Heart left ventricle (tissue), 13 donors: ENCODE results near the gene ADAMTS4.
A peak's percentile ranks its signal among the peaks of the same experiment; 100 is the strongest.

ENCODE experiments used
- CTCF ChIP-seq, 12 donors: fragments of 200-600 bp; sonication (generic) in 4 of 12; IDR thresholded peaks; one replicate each; pipeline versions ENCODE4 v1.5.0 to v1.8.0; 2018 to 2022; ENCODE audit warnings: antibody characterized with exemption in 12 of 12, mild to moderate bottlenecking in 5 of 12
- POLR2A ChIP-seq, 2 donors: fragments of 450-650 bp; IDR thresholded peaks; one replicate each; pipeline ENCODE4 v1.6.1; 2017; ENCODE audit warnings: antibody characterized with exemption in 2 of 2, mild to moderate bottlenecking in 2 of 2, moderate library complexity in 2 of 2
- donor health status: ischemic (EF 13 %, LVEDD 7.1; RV severe dilation, severe dysfunction).
- donor health status: DM: no; HTN: yes; CAD: no.
- donor health status: DM: no; HTN: no; CAD: no.
- donor health status: ischemic (EF 25% LVEDD 6.9; RV normal size, moderate dysfunction).
- donor health status: ischemic (EF 25% LVEDD 5.7; RV mildly dilated, moderate dysfunction).
- donor health status: ischemic (EF 35%, LVEDD 5.7; RV mildly dilated, moderate dysfunction).
- donor health status: nonischemic (EF 11% LVEDD 7.7; RV severe dilation, severe dysfunction).
- donor health status: DM: yes; HTN: yes; CAD: no.
- donor health status: PGD.
- donor health status: ischemic (EF 29% LVEDD 5.4; RV normal size, mild dysfunction).
- donor health status: nonischemic (EF 23%, LVEDD 6.1; RV moderate dilation, normal function).

GRCh38 chr1:161216945-161217712 lies 18.3 kb upstream of the ADAMTS4 start:
- TF ChIP-seq POLR2A (IDR thresholded peaks at IDR 0.05) (peak in 1 of 2 donors; percentile 28), CTCF (IDR thresholded peaks at IDR 0.05) (no peak)
